WTC11 (cell line): Measurements from ENCODE around the gene WRAP53. TPM values are rescaled to one million over a fixed set of nuclear protein-coding genes. Genes with fewer than 3 reads are reported as not detected.
A peak's percentile ranks its signal among the peaks of the same experiment; 100 is the strongest.

ENCODE experiments used
- ATF1 ChIP-seq: sonication (generic); formaldehyde crosslinking; IDR thresholded peaks from 2 replicates; pipeline ENCODE4 v1.8.1; 2023; ENCODE audit warnings: mild to moderate bottlenecking, moderate library complexity, missing genetic modification reagents
- CREB1 ChIP-seq: sonication (generic); formaldehyde crosslinking; IDR thresholded peaks from 2 replicates; pipeline ENCODE4 v1.8.0; 2023; ENCODE audit warnings: mild to moderate bottlenecking, missing genetic modification reagents
- EMX1 ChIP-seq: fragments of 250-450 bp; sonication (Bioruptor Pico); IDR thresholded peaks from 2 replicates; pipeline ENCODE4 v1.8.0; 2021; ENCODE audit warnings: mild to moderate bottlenecking
- FOXJ3 ChIP-seq: sonication (generic); formaldehyde crosslinking; IDR thresholded peaks from 2 replicates; pipeline ENCODE4 v1.9.0; 2021; ENCODE audit warnings: missing genetic modification reagents, mild to moderate bottlenecking, borderline replicate concordance
- GRHL2 ChIP-seq: fragments of 250-450 bp; sonication (Bioruptor Pico); IDR thresholded peaks from 2 replicates; pipeline ENCODE4 v1.8.0; 2022; ENCODE audit warnings: mild to moderate bottlenecking, moderate library complexity; ENCODE audit not compliant: insufficient replicate concordance, severe bottlenecking
- GTF2I ChIP-seq: fragments of 250-450 bp; sonication (Bioruptor Pico); conservative IDR thresholded peaks from 2 replicates; pipeline ENCODE4 v1.4.0; 2021; ENCODE audit warnings: mild to moderate bottlenecking
- MXD4 ChIP-seq: fragments of 250-450 bp; sonication (Bioruptor Pico); IDR thresholded peaks from 2 replicates; pipeline ENCODE4 v1.8.0; 2021; ENCODE audit warnings: mild to moderate bottlenecking, moderate library complexity, borderline replicate concordance
- NR1H2 ChIP-seq: sonication (generic); formaldehyde crosslinking; IDR thresholded peaks from 2 replicates; pipeline ENCODE4 v1.9.0; 2021; ENCODE audit warnings: mild to moderate bottlenecking, moderate library complexity, missing genetic modification reagents
- NR2C2 ChIP-seq: sonication (generic); formaldehyde crosslinking; IDR thresholded peaks from 2 replicates; pipeline ENCODE4 v1.8.0; 2022; ENCODE audit warnings: mild to moderate bottlenecking, missing genetic modification reagents
- RORB ChIP-seq: fragments of 250-450 bp; sonication (Bioruptor Pico); IDR thresholded peaks from 2 replicates; pipeline ENCODE4 v1.9.0; 2021; ENCODE audit warnings: mild to moderate bottlenecking
- SMAD4 ChIP-seq: sonication (generic); formaldehyde crosslinking; IDR thresholded peaks from 2 replicates; pipeline ENCODE4 v1.8.0; 2022; ENCODE audit warnings: mild to moderate bottlenecking, missing genetic modification reagents
- TEAD4 ChIP-seq: sonication (generic); formaldehyde crosslinking; IDR thresholded peaks from 2 replicates; pipeline ENCODE4 v1.8.0; 2022; ENCODE audit warnings: mild to moderate bottlenecking, missing genetic modification reagents
- TP53 ChIP-seq: sonication (generic); formaldehyde crosslinking; IDR thresholded peaks from 2 replicates; pipeline ENCODE4 v1.8.1; 2023; ENCODE audit warnings: mild to moderate bottlenecking, missing genetic modification reagents
- ZBTB21 ChIP-seq: sonication (generic); formaldehyde crosslinking; IDR thresholded peaks from 2 replicates; pipeline ENCODE4 v1.8.1; 2023; ENCODE audit warnings: mild to moderate bottlenecking, missing genetic modification reagents, borderline replicate concordance
- ZNF138 ChIP-seq: sonication (generic); formaldehyde crosslinking; conservative IDR thresholded peaks from 2 replicates; pipeline ENCODE4 v1.8.1; 2022; ENCODE audit warnings: mild to moderate bottlenecking, moderate library complexity, missing genetic modification reagents
- ZNF219 ChIP-seq: sonication (generic); formaldehyde crosslinking; IDR thresholded peaks from 2 replicates; pipeline ENCODE4 v1.8.0; 2023; ENCODE audit warnings: missing genetic modification reagents, mild to moderate bottlenecking, borderline replicate concordance
- ZNF232 ChIP-seq: sonication (generic); formaldehyde crosslinking; IDR thresholded peaks from 2 replicates; pipeline ENCODE4 v1.8.0; 2022; ENCODE audit warnings: mild to moderate bottlenecking, missing genetic modification reagents
- ZNF423 ChIP-seq: fragments of 250-450 bp; sonication (Bioruptor Pico); IDR thresholded peaks from 2 replicates; pipeline ENCODE4 v2.1.2; 2022; ENCODE audit warnings: mild to moderate bottlenecking, moderate library complexity
- total RNA-seq: library from RNA; stranded (reverse); gene quantifications from 3 replicates; pipeline ENCODE4 v1.2.3, GENCODE V29; 2021
- TF ChIP-seq, protein P1 (sequence below): sonication (generic); formaldehyde crosslinking; IDR thresholded peaks from 2 replicates; pipeline ENCODE4 v1.8.0; 2022; ENCODE audit warnings: mild to moderate bottlenecking, missing genetic modification reagents
- TF ChIP-seq, protein P2 (sequence below): fragments of 250-450 bp; sonication (Bioruptor Pico); IDR thresholded peaks from 2 replicates; pipeline ENCODE4 v1.9.0; 2021; ENCODE audit warnings: mild to moderate bottlenecking
- TF ChIP-seq, protein P3 (sequence below): sonication (generic); formaldehyde crosslinking; IDR thresholded peaks from 2 replicates; pipeline ENCODE4 v1.8.0; 2022; ENCODE audit warnings: missing genetic modification reagents
- TF ChIP-seq, protein P4 (sequence below): fragments of 250-450 bp; sonication (Bioruptor Pico); conservative IDR thresholded peaks from 2 replicates; pipeline ENCODE4 v1.9.0; 2021; ENCODE audit warnings: mild to moderate bottlenecking
- TF ChIP-seq, protein P5 (sequence below): fragments of 250-450 bp; sonication (Bioruptor Pico); IDR thresholded peaks from 2 replicates; pipeline ENCODE4 v1.8.0; 2021; ENCODE audit warnings: mild to moderate bottlenecking
- TF ChIP-seq, protein P6 (sequence below): sonication (generic); formaldehyde crosslinking; IDR thresholded peaks from 2 replicates; pipeline ENCODE4 v1.8.1; 2023; ENCODE audit warnings: mild to moderate bottlenecking, missing genetic modification reagents
- TF ChIP-seq, protein P7 (sequence below): fragments of 250-450 bp; sonication (Bioruptor Pico); IDR thresholded peaks from 2 replicates; pipeline ENCODE4 v1.9.0; 2021; ENCODE audit warnings: mild to moderate bottlenecking

The WRAP53 gene
- total RNA-seq, 1 experiment from 2014 or later, result 37.2 TPM

DNA sequence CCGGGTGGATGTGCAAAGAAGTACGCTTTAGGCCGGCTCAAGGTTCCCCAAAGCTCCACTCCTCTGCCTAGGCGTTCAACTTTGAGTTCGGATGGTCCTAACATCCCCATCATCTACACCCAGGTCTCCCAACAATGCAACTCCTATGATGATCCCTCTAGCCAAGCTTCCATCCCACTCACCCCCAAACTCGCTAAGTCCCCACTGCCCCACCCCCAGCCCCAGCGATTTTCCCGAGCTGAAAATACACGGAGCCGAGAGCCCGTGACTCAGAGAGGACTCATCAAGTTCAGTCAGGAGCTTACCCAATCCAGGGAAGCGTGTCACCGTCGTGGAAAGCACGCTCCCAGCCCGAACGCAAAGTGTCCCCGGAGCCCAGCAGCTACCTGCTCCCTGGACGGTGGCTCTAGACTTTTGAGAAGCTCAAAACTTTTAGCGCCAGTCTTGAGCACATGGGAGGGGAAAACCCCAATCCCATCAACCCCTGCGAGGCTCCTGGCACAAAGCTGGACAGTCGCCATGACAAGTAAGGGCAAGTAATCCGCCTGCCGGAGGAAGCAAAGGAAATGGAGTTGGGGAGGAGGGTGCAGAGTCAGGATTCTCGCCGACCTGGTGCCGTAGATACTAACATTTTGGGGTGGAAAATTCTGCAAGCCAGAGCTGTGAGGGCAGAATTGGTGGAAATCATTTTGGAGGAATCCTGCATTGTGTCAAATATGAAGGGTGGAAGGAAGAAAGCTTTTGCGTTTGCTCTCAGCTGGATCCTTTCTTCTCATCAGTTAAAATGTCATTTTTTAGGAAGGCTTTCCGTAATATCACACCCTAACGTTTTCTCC, 987 bp upstream of the WRAP53 start, which contains the start of gene TP53 (continued):
- TF ChIP-seq SMAD4 (no peak), NR1H2 (no peak), NR2C2 (no peak), GTF2I (CRISPR knock-in tag) (no peak), GRHL2 (CRISPR knock-in tag) (no peak), ZNF232 (CRISPR knock-in tag) (0 out of 2 replicates have a peak, but pooled peaks have one; percentile 34), ZNF219 (CRISPR knock-in tag) (no peak), MXD4 (no peak), ATF1 (CRISPR knock-in tag) (no peak), TP53 (CRISPR knock-in tag) (no peak), ZNF138 (no peak), TEAD4 (CRISPR knock-in tag) (no peak), RORB (CRISPR knock-in tag) (no peak), CREB1 (CRISPR knock-in tag) (0 out of 2 replicates have a peak, but pooled peaks have one; percentile 44), ZBTB21 (CRISPR knock-in tag) (no peak), ZNF423 (CRISPR knock-in tag) (no peak), FOXJ3 (no peak; the same call in 1 of the 2 replicates), EMX1 (no peak)
- TF ChIP-seq, protein P1, sequence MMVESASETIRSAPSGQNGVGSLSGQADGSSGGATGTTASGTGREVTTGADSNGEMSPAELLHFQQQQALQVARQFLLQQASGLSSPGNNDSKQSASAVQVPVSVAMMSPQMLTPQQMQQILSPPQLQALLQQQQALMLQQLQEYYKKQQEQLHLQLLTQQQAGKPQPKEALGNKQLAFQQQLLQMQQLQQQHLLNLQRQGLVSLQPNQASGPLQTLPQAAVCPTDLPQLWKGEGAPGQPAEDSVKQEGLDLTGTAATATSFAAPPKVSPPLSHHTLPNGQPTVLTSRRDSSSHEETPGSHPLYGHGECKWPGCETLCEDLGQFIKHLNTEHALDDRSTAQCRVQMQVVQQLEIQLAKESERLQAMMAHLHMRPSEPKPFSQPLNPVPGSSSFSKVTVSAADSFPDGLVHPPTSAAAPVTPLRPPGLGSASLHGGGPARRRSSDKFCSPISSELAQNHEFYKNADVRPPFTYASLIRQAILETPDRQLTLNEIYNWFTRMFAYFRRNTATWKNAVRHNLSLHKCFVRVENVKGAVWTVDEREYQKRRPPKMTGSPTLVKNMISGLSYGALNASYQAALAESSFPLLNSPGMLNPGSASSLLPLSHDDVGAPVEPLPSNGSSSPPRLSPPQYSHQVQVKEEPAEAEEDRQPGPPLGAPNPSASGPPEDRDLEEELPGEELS (CRISPR knock-in tag), result peak; percentile 29; the same call in 1 of the 2 replicates
- TF ChIP-seq, protein P2, sequence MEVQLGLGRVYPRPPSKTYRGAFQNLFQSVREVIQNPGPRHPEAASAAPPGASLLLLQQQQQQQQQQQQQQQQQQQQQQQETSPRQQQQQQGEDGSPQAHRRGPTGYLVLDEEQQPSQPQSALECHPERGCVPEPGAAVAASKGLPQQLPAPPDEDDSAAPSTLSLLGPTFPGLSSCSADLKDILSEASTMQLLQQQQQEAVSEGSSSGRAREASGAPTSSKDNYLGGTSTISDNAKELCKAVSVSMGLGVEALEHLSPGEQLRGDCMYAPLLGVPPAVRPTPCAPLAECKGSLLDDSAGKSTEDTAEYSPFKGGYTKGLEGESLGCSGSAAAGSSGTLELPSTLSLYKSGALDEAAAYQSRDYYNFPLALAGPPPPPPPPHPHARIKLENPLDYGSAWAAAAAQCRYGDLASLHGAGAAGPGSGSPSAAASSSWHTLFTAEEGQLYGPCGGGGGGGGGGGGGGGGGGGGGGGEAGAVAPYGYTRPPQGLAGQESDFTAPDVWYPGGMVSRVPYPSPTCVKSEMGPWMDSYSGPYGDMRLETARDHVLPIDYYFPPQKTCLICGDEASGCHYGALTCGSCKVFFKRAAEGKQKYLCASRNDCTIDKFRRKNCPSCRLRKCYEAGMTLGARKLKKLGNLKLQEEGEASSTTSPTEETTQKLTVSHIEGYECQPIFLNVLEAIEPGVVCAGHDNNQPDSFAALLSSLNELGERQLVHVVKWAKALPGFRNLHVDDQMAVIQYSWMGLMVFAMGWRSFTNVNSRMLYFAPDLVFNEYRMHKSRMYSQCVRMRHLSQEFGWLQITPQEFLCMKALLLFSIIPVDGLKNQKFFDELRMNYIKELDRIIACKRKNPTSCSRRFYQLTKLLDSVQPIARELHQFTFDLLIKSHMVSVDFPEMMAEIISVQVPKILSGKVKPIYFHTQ (CRISPR knock-in tag), result no peak; the same call in 1 of the 2 replicates
- TF ChIP-seq, protein P3, sequence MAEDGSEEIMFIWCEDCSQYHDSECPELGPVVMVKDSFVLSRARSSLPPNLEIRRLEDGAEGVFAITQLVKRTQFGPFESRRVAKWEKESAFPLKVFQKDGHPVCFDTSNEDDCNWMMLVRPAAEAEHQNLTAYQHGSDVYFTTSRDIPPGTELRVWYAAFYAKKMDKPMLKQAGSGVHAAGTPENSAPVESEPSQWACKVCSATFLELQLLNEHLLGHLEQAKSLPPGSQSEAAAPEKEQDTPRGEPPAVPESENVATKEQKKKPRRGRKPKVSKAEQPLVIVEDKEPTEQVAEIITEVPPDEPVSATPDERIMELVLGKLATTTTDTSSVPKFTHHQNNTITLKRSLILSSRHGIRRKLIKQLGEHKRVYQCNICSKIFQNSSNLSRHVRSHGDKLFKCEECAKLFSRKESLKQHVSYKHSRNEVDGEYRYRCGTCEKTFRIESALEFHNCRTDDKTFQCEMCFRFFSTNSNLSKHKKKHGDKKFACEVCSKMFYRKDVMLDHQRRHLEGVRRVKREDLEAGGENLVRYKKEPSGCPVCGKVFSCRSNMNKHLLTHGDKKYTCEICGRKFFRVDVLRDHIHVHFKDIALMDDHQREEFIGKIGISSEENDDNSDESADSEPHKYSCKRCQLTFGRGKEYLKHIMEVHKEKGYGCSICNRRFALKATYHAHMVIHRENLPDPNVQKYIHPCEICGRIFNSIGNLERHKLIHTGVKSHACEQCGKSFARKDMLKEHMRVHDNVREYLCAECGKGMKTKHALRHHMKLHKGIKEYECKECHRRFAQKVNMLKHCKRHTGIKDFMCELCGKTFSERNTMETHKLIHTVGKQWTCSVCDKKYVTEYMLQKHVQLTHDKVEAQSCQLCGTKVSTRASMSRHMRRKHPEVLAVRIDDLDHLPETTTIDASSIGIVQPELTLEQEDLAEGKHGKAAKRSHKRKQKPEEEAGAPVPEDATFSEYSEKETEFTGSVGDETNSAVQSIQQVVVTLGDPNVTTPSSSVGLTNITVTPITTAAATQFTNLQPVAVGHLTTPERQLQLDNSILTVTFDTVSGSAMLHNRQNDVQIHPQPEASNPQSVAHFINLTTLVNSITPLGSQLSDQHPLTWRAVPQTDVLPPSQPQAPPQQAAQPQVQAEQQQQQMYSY (CRISPR knock-in tag), result peak; percentile 75
- TF ChIP-seq, protein P4, sequence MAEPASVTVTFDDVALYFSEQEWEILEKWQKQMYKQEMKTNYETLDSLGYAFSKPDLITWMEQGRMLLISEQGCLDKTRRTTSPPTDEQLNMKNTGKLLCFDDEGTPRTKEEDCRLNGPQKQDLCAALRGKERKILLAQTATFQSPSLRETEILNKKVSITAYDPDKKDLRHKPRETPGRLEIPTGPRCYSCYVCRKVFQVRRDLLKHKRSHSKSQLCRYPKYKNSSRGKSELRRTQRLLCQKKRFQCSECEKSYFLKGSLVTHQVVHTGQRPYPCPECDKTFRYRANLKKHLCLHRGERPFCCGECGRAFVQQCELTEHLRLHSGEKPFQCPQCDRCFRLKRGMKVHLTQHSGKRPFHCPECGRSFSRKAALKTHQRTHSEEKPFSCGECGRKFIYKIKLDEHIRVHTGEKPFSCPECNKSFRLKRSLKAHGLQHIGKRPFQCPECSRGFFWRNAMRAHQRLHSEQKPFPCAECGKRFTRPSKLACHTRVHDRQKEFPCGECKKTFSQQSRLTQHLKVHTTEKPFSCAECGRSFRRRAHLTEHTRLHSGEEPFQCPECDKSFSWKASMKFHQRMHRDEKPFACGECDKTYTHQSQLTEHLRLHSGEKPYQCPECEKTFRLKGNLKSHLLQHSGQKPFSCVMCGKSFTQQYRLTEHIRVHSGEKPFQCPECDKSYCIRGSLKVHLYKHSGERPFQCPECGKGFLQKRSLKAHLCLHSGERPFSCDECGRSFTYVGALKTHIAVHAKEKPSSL (CRISPR knock-in tag), result no peak
- TF ChIP-seq, protein P5, sequence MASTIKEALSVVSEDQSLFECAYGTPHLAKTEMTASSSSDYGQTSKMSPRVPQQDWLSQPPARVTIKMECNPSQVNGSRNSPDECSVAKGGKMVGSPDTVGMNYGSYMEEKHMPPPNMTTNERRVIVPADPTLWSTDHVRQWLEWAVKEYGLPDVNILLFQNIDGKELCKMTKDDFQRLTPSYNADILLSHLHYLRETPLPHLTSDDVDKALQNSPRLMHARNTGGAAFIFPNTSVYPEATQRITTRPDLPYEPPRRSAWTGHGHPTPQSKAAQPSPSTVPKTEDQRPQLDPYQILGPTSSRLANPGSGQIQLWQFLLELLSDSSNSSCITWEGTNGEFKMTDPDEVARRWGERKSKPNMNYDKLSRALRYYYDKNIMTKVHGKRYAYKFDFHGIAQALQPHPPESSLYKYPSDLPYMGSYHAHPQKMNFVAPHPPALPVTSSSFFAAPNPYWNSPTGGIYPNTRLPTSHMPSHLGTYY (CRISPR knock-in tag), result peak; percentile 65; the same call in 1 of the 2 replicates
- TF ChIP-seq, protein P6, sequence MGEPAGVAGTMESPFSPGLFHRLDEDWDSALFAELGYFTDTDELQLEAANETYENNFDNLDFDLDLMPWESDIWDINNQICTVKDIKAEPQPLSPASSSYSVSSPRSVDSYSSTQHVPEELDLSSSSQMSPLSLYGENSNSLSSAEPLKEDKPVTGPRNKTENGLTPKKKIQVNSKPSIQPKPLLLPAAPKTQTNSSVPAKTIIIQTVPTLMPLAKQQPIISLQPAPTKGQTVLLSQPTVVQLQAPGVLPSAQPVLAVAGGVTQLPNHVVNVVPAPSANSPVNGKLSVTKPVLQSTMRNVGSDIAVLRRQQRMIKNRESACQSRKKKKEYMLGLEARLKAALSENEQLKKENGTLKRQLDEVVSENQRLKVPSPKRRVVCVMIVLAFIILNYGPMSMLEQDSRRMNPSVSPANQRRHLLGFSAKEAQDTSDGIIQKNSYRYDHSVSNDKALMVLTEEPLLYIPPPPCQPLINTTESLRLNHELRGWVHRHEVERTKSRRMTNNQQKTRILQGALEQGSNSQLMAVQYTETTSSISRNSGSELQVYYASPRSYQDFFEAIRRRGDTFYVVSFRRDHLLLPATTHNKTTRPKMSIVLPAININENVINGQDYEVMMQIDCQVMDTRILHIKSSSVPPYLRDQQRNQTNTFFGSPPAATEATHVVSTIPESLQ (CRISPR knock-in tag), result no peak
- TF ChIP-seq, protein P7, sequence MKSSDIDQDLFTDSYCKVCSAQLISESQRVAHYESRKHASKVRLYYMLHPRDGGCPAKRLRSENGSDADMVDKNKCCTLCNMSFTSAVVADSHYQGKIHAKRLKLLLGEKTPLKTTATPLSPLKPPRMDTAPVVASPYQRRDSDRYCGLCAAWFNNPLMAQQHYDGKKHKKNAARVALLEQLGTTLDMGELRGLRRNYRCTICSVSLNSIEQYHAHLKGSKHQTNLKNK (CRISPR knock-in tag), result no peak
